Ovary (tissue), 9 donors: ENCODE data around the gene POGLUT2. TPM values are rescaled to one million over a fixed set of nuclear protein-coding genes. Genes with fewer than 3 reads are reported as not detected.

Experiments used
- DNase-seq, 5 donors: peaks; one replicate each; pipeline ENCODE4 v3.0.0-alpha.2; 2019 to 2020
- H3K27ac ChIP-seq, 2 donors: fragments of 200-600 bp; one replicate each; pipeline versions ENCODE4 v1.5.1 to v1.8.0; 2019 to 2022
- H3K27me3 ChIP-seq: fragments of 200-600 bp; one replicate; pipeline ENCODE4 v1.8.0; 2022
- H3K36me3 ChIP-seq: fragments of 200-600 bp; sonication (generic); one replicate; pipeline ENCODE4 v1.5.1; 2019
- H3K4me1 ChIP-seq: one replicate; pipeline ENCODE4 v1.8.1; 2013; ENCODE audit warnings: mild to moderate bottlenecking, moderate library complexity; ENCODE audit not compliant: insufficient read depth
- H3K4me3 ChIP-seq: fragments of 200-600 bp; sonication (generic); one replicate; pipeline ENCODE4 v1.5.1; 2017
- H3K9me3 ChIP-seq, 2 donors: fragments of 200-600 bp in 1 of 2; sonication (generic) in 1 of 2; one replicate each; pipeline versions ENCODE4 v1.5.1 to v1.8.1; 2013 to 2019; ENCODE audit warnings: mild to moderate bottlenecking in 1 of 2, moderate library complexity in 1 of 2
- EP300 ChIP-seq: sonication (generic); formaldehyde crosslinking; IDR thresholded peaks from one replicate; pipeline ENCODE4 v1.6.1; 2017; ENCODE audit warnings: antibody characterized with exemption
- POLR2A ChIP-seq: fragments of 450-650 bp; IDR thresholded peaks from one replicate; pipeline ENCODE4 v1.6.1; 2017; ENCODE audit warnings: antibody characterized with exemption, mild to moderate bottlenecking, moderate library complexity
- WGBS, 3 donors: extraction: QIAGEN DNeasy Blood & Tissue Kit in 1 of 3; methylation state at CpG; one replicate each; pipeline versions ENCODE4 v1.1.5 to v1.1.7; 2013 to 2017; 5-methylcytosine and 5-hydroxymethylcytosine counted together
- intact Hi-C, 4 donors: fragments of 100-400 bp; cut with DNase I; formaldehyde crosslinking; loops; one replicate each; pipeline versions ENCODE4 v1.11.0 to v1.15.1; 2022 to 2023
- polyA plus RNA-seq, 2 donors: library from polyadenylated mRNA; stranded (reverse); fragments of 200-250 nt in 1 of 2; fragments of 350-450 nt in 1 of 2; fragmentation: Illumina TruSeq in 1 of 2; extraction: RNeasy Lipid Tissue Mini Kit (QIAGEN cat#74804) in 1 of 2; gene quantifications; one replicate each; pipeline ENCODE4 v1.2.3, GENCODE V29; 2013 to 2014
- total RNA-seq, 7 donors: library from RNA; depleted of rRNA in 2 of 7; stranded (reverse); fragments of >200 nt in 2 of 7; fragmentation: NEBNext Ultra II Directional in 3 of 7; extraction: Animal tissue kit (Norgen Biotek cat#: 25700) in 3 of 7; gene quantifications; one replicate each; pipeline versions ENCODE4 v1.1.0 to v1.2.4, GENCODE V29; 2016 to 2023
- TF ChIP-seq, protein P1 (sequence below), 3 donors: fragments of 450-650 bp in 2 of 3; fragments of 200-600 bp in 1 of 3; IDR thresholded peaks; one replicate each; pipeline versions ENCODE4 v1.5.1 to v1.8.0; 2016 to 2022; ENCODE audit warnings: antibody characterized with exemption in 3 of 3, mild to moderate bottlenecking in 1 of 3
- donor health status: DM: no; HTN: no; CAD: no; lungs with moderate emphysema.
- donor health status: DM: no; HTN: no; CAD: no.
- donor health status: Bipolar disorder and iron deficiency.
- donor health status: DM: yes; HTN: yes; CAD: no.
- donor health status: DM: no; HTN: no; CAD: no.
- donor health status: DM: yes; HTN: yes; CAD: no.

POGLUT2 gene
- total and polyA plus RNA-seq, 9 donors, result 4.5 to 13.0 (median 7.2) TPM

DNA sequence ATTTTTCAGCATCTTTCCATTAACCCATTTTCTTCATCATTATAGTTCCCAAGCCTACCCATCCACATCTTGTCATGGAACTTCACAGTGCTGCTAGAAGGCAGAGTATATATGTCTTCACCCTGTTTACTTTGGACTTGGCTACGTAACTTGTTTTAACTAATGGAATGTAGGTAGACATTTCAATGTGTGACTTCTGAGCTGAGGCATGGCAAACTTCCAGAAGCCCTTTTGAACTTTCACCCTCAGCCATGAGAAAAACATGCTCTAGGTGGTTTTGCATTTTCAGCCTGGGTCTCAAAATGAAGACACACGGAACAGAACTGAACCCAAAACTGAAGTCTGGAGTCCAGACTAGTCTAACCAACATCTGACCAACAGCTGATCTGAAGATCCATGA is 28.3 kb downstream of the POGLUT2 start:
- H3K4me1 ChIP-seq, result peaks cover 7% of the 10 kb centered on the region
- TF ChIP-seq POLR2A (no peak), EP300 (no peak)
- TF ChIP-seq, protein P1, sequence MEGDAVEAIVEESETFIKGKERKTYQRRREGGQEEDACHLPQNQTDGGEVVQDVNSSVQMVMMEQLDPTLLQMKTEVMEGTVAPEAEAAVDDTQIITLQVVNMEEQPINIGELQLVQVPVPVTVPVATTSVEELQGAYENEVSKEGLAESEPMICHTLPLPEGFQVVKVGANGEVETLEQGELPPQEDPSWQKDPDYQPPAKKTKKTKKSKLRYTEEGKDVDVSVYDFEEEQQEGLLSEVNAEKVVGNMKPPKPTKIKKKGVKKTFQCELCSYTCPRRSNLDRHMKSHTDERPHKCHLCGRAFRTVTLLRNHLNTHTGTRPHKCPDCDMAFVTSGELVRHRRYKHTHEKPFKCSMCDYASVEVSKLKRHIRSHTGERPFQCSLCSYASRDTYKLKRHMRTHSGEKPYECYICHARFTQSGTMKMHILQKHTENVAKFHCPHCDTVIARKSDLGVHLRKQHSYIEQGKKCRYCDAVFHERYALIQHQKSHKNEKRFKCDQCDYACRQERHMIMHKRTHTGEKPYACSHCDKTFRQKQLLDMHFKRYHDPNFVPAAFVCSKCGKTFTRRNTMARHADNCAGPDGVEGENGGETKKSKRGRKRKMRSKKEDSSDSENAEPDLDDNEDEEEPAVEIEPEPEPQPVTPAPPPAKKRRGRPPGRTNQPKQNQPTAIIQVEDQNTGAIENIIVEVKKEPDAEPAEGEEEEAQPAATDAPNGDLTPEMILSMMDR (IDR thresholded peaks at IDR 0.05), result no peak
- H3K9me3 ChIP-seq, result no peaks in the 10 kb centered on the region
- DNase-seq, result no peak
- intact Hi-C loops, result no loop called here
- 87 to 89% (median 87%) methylated on average over 2 of the region's 2 CpGs for WGBS, 3 donors
- H3K27ac ChIP-seq, result no peak overlapping the region
- H3K36me3 ChIP-seq, result no peaks in the 10 kb centered on the region
- no peaks in the 10 kb centered on the region for H3K27me3 ChIP-seq
- no peak overlapping the region for H3K4me3 ChIP-seq

DNA sequence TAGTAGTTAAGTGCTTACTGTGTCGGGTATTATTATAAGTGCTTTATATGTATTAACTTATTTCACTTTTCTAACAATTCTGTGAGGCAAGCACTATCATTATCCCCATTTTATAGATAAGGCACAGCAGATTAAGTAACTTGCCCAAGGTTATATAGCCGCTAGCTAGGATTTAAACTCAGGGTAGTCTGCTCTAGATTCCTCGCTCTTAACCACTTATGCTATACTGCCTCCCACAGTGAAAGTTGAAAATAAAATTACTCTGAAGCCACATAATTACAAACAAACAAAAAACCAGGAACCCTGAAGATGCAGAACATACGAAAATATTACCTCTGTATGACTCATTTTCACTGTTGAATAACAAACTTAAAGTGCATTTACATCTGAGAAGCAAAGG is 29.1 kb downstream of the POGLUT2 start:
- WGBS, 3 donors, result 70 to 75% (median 72%) methylated on average over 4 of the region's 4 CpGs
- H3K36me3 ChIP-seq, result no peaks in the 10 kb centered on the region
- intact Hi-C loops, result no loop called here

DNA sequence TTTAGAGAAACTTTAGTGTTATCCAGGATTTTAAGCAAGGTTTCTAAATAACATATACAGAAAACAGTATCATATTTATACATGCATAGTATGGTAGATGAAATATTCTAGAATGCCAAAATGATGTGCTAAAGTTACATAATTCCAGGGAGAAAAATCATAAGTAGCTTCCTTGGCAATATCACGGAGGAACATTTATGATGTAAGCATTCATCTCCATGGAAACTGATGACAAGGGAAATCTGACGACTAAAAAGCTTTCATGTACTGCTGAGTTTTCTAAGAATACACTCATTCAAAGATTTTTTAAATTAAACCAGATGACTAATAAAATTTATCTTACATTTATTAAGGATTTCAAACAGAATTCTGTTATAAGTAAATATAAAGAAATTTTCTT is 29.9 kb downstream of the POGLUT2 start:
- WGBS, 3 donors, result 65 to 85% (median 81%) methylated on average over 2 of the region's 2 CpGs
- H3K4me3 ChIP-seq, result no peak overlapping the region

More for the DNA sequence above, 29.1 kb downstream of the POGLUT2 start:
- H3K27ac ChIP-seq, result no peak overlapping the region
- H3K27me3 ChIP-seq, result no peaks in the 10 kb centered on the region
- TF ChIP-seq EP300 (no peak), POLR2A (no peak)
- TF ChIP-seq, protein P1 (IDR thresholded peaks at IDR 0.05), result no peak
- peaks cover 7% of the 10 kb centered on the region for H3K4me1 ChIP-seq
- DNase-seq, result no peak
- H3K4me3 ChIP-seq, result no peak overlapping the region
- no peaks in the 10 kb centered on the region for H3K9me3 ChIP-seq

DNA sequence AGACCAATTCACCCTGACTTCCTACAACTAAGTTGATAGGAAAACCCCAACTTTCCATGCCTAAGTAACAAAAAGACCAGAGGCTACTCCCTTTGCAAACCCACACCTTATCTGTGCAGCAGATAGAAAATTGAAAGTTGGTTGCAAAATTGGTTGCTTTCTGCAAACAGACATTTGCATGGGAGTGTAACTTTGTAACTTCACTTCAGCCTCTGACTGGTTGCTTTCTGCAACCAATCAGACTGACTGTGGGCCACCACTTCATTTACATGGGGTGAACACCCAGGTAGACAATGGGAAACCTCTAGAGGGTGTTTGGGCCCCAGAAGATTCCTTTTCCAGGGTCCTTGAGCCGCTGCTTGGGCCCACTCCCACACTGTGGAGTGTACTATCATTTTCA is 35.0 kb downstream of the POGLUT2 start:
- intact Hi-C loops, result no loop called here
- Histone ChIP-seq H3K27me3 (no peaks in the 10 kb centered on the region), H3K4me3 (no peak overlapping the region), H3K27ac (no peak overlapping the region), H3K9me3 (no peaks in the 10 kb centered on the region), H3K36me3 (no peaks in the 10 kb centered on the region), H3K4me1 (no peaks in the 10 kb centered on the region)
- TF ChIP-seq, protein P1 (IDR thresholded peaks at IDR 0.05), result no peak
- TF ChIP-seq EP300, result no peak
- no peak for TF ChIP-seq POLR2A
- no peak for DNase-seq
- 64 to 81% (median 76%) methylated on average over 1 of the region's 1 CpG for WGBS, 3 donors

More for the DNA sequence above, 29.9 kb downstream of the POGLUT2 start:
- Histone ChIP-seq H3K36me3 (no peaks in the 10 kb centered on the region), H3K4me1 (peaks cover 3% of the 10 kb centered on the region), H3K9me3 (no peaks in the 10 kb centered on the region), H3K27ac (no peak overlapping the region), H3K27me3 (no peaks in the 10 kb centered on the region)
- TF ChIP-seq, protein P1 (IDR thresholded peaks at IDR 0.05), result no peak
- TF ChIP-seq POLR2A (no peak), EP300 (no peak)
- DNase-seq, result no peak
- intact Hi-C loops, result no loop called here
